ENCODE measurements around the gene WWOX.
A peak's percentile ranks its signal among the peaks of the same experiment; 100 is the strongest.

WWOX gene

GRCh38 chr16:78147911-78148401, 48.5 kb downstream of the WWOX start:
- DNase-seq: peak; percentile 1

GRCh38 chr16:78150233-78150632, 50.8 kb downstream of the WWOX start:
- DNase-seq: no peak

- DNase-seq: no peak
Measured at GRCh38 chr16:78154729-78155461, 55.4 kb downstream of the WWOX start.

GRCh38 chr16:78155791-78156345, 56.4 kb downstream of the WWOX start:
- DNase-seq: no peak

GRCh38 chr16:78161023-78161729, 61.7 kb downstream of the WWOX start:
- no peak for DNase-seq

- DNase-seq: no peak
Measured at GRCh38 chr16:78163772-78164670, 64.6 kb downstream of the WWOX start.

GRCh38 chr16:78170494-78170933, 71.1 kb downstream of the WWOX start:
- no peak for DNase-seq

- no peak for DNase-seq
Measured at GRCh38 chr16:78175287-78175686, 75.8 kb downstream of the WWOX start.

- DNase-seq: no peak
Measured at GRCh38 chr16:78176435-78176834, 77.0 kb downstream of the WWOX start.

- no peak for DNase-seq
Measured at GRCh38 chr16:78177218-78177617, 77.8 kb downstream of the WWOX start.

GRCh38 chr16:78177987-78178386, 78.5 kb downstream of the WWOX start:
- DNase-seq: no peak

GRCh38 chr16:78179666-78180065, 80.2 kb downstream of the WWOX start:
- no peak for DNase-seq

GRCh38 chr16:78180349-78180748, 80.9 kb downstream of the WWOX start:
- DNase-seq: no peak

- DNase-seq: no peak
Measured at GRCh38 chr16:78183437-78184237, 84.2 kb downstream of the WWOX start.

- no peak for DNase-seq
Measured at GRCh38 chr16:78184238-78185183, 85.1 kb downstream of the WWOX start.

GRCh38 chr16:78189121-78189520, 89.7 kb downstream of the WWOX start:
- DNase-seq: no peak

GRCh38 chr16:78192734-78193488, 93.5 kb downstream of the WWOX start:
- no peak for DNase-seq

- no peak for DNase-seq
Measured at GRCh38 chr16:78194948-78195347, 95.5 kb downstream of the WWOX start.

- no peak for DNase-seq
Measured at GRCh38 chr16:78195797-78196196, 96.3 kb downstream of the WWOX start.

- DNase-seq: no peak
Measured at GRCh38 chr16:78196502-78196901, 97.0 kb downstream of the WWOX start.
